IPS DF 6.9 (cell line): ENCODE measurements around the gene WDR20.

Experiments used
- DNase-seq: peaks from one replicate; pipeline ENCODE4 v3.0.0-alpha.2; 2013; ENCODE audit warnings: low read depth, low spot score
- H3K27ac ChIP-seq: one replicate; pipeline ENCODE4 v1.5.1; 2013; ENCODE audit warnings: low read length, control low read depth
- H3K27me3 ChIP-seq: 2 replicates; pipeline ENCODE4 v1.6.1; 2013; ENCODE audit warnings: mild to moderate bottlenecking, low read length; ENCODE audit not compliant: control insufficient read depth, insufficient read depth
- H3K36me3 ChIP-seq: 2 replicates; pipeline ENCODE4 v1.6.1; 2013; ENCODE audit warnings: low read length; ENCODE audit not compliant: control insufficient read depth, insufficient read depth
- H3K4me1 ChIP-seq: 2 replicates; pipeline ENCODE4 v1.6.1; 2013; ENCODE audit warnings: low read length; ENCODE audit not compliant: control insufficient read depth, insufficient read depth
- H3K4me3 ChIP-seq: 2 replicates; pipeline ENCODE4 v1.5.1; 2013; ENCODE audit warnings: mild to moderate bottlenecking, low read length
- H3K9me3 ChIP-seq: 2 replicates; pipeline ENCODE4 v1.6.1; 2013; ENCODE audit warnings: low read length, inconsistent platforms; ENCODE audit not compliant: control insufficient read depth, insufficient read depth
- WGBS: extraction: QIAGEN DNeasy Blood & Tissue Kit; methylation state at CpG from one replicate; pipeline ENCODE4 v1.1.7; 2013; ENCODE audit warnings: mixed read lengths, missing lambda C conversion rate; ENCODE audit not compliant: insufficient read length, insufficient coverage; 5-methylcytosine and 5-hydroxymethylcytosine counted together

WDR20 gene

GRCh38 chr14:102258136-102258535 is 118.4 kb downstream of the WDR20 start:
- WGBS = no CpG with 5 or more reads among the region's 6 CpGs
- Histone ChIP-seq H3K4me3 (no peak overlapping the region), H3K27me3 (no peaks in the 10 kb centered on the region), H3K27ac (no peak overlapping the region), H3K4me1 (no peaks in the 10 kb centered on the region), H3K36me3 (no peaks in the 10 kb centered on the region), H3K9me3 (no peaks in the 10 kb centered on the region)
- DNase-seq = no peak
